NCI-H82 treated with DMSO at 0.1 percent for 48 hours (cell line): ENCODE data around the gene ZDHHC6.
"Not testable (repeated sequence)": the region's sequence is repeated elsewhere in the genome, so short reads cannot be mapped to it uniquely, and the experiment has no call there.

ENCODE experiments used
- DNase-seq: peaks from one replicate; lab custom pipeline; 2025; ENCODE audit not compliant: unreplicated experiment; lab: John Stamatoyannopoulos, UW

The ZDHHC6 gene

GRCh38 chr10:112446855-112447619 is at the start of gene ZDHHC6, which contains the start of gene VTI1A:
Gene ZDHHC6 (minus strand): TSS chr10:112446914. CDS start chr10:112445436, 1,478 bp downstream.
Gene VTI1A (plus strand): TSS chr10:112447215. CDS start chr10:112447374, 159 bp downstream.
- peak; percentile 28 for DNase-seq

- DNase-seq = no peak
Observed at GRCh38 chr10:112492736-112493135, 46.0 kb upstream of the ZDHHC6 start.

GRCh38 chr10:112491144-112491543 is 44.4 kb upstream of the ZDHHC6 start:
- no peak for DNase-seq

GRCh38 chr10:112490545-112490944 is 43.8 kb upstream of the ZDHHC6 start:
- no peak for DNase-seq

GRCh38 chr10:112487964-112488363 is 41.2 kb upstream of the ZDHHC6 start:
- DNase-seq = no peak

GRCh38 chr10:112484399-112484798 is 37.7 kb upstream of the ZDHHC6 start:
- no peak for DNase-seq

GRCh38 chr10:112481602-112482001 is 34.9 kb upstream of the ZDHHC6 start:
- DNase-seq = no peak

GRCh38 chr10:112475575-112476218 is 29.0 kb upstream of the ZDHHC6 start:
- DNase-seq = no peak

GRCh38 chr10:112471878-112472487 is 25.3 kb upstream of the ZDHHC6 start:
- peak; percentile 22 for DNase-seq

- DNase-seq = no peak
Observed at GRCh38 chr10:112467541-112468075, 20.9 kb upstream of the ZDHHC6 start.

- no peak for DNase-seq
Observed at GRCh38 chr10:112466802-112467201, 20.1 kb upstream of the ZDHHC6 start.

- no peak for DNase-seq
Observed at GRCh38 chr10:112465299-112465883, 18.7 kb upstream of the ZDHHC6 start.

GRCh38 chr10:112464074-112464473 is 17.4 kb upstream of the ZDHHC6 start:
- DNase-seq = not testable (repeated sequence)

GRCh38 chr10:112461029-112461887 is 14.5 kb upstream of the ZDHHC6 start:
- DNase-seq = no peak

GRCh38 chr10:112460366-112460765 is 13.7 kb upstream of the ZDHHC6 start:
- DNase-seq = no peak

- DNase-seq = no peak
Observed at GRCh38 chr10:112456533-112456932, 9.8 kb upstream of the ZDHHC6 start.

GRCh38 chr10:112454910-112455779 is 8.4 kb upstream of the ZDHHC6 start:
- DNase-seq = no peak

- DNase-seq = no peak
Observed at GRCh38 chr10:112448888-112449287, 2.2 kb upstream of the ZDHHC6 start.

- no peak for DNase-seq
Observed at GRCh38 chr10:112447620-112447928, 860 bp upstream of the ZDHHC6 start.
